ENCODE measurements around the gene ACTR6.
"Not testable (repeated sequence)": the region's sequence is repeated elsewhere in the genome, so short reads cannot be mapped to it uniquely, and the experiment has no call there.

Gene ACTR6

DNA sequence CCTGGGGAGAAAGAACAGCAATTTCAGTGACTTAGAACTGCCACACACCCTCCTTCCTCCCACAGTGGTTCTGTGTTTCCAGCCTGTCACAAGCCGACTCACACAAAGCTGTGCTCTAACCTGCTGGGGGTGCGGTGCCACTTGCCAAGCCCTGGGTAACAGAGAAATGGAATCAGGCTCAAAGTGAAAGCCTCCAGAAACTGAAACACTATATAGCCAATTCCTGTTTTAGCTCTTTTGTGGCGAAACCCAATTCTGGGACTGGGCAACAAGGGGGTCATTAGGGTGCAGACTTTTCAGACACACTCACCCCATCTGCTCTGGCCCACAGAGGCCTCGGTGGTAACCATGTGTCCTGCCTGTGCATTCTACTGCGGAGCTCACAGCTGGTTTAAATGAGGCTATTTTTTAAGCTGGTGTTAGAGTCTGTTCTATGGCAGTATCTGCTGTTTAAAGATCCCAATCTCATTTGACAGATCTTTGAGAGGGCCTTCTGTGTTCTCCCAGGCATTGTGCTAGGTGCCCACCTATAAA, 15.2 kb upstream of the ACTR6 start:
- DNase-seq: no peak

DNA sequence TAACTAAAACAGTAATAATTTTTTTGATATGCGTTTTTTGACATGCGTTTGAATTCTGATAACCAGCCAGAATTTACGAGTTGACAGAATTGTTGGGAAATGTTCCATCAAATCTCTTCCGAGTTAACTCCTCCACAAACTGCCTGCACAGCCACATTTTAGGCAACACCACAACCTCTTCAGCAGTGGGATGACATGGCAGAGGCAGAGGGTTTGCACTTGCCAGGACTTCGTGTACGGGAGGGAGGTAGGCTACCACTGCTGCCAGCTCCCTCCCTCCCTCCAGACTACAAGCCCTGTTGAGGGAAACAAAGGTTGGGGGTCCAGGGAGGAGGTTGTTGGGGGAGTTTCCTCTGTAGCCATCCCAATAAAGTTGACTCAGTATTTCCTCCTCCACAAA, 14.5 kb upstream of the ACTR6 start:
- DNase-seq: no peak

DNA sequence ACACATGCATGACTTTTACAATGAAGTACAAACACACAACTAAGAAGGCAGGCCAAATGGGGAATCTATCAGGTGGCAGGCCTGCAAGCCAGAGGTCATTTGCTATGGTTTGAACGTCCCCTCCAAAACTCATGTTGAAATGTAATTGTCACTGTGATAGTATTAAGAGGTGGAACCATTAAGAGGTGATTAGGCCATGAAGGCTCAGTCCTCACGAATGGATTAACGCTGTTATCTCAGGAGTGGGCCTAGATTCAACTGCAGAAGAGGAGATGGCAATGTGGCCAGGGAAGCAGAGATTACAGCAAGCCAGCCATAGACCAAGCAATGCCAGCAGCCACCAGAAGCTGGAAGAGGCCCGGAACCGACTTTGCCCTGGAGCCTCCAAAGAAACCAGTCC, 13.5 kb upstream of the ACTR6 start:
- DNase-seq: no peak

GRCh38 chr12:100187857-100188519, 12.6 kb upstream of the ACTR6 start:
- DNase-seq: no peak

GRCh38 chr12:100188888-100189635, 11.6 kb upstream of the ACTR6 start:
- not testable (repeated sequence) for DNase-seq

GRCh38 chr12:100189636-100190394, 10.8 kb upstream of the ACTR6 start:
- no peak for DNase-seq

GRCh38 chr12:100193085-100193484, 7.5 kb upstream of the ACTR6 start:
- DNase-seq: no peak

DNA sequence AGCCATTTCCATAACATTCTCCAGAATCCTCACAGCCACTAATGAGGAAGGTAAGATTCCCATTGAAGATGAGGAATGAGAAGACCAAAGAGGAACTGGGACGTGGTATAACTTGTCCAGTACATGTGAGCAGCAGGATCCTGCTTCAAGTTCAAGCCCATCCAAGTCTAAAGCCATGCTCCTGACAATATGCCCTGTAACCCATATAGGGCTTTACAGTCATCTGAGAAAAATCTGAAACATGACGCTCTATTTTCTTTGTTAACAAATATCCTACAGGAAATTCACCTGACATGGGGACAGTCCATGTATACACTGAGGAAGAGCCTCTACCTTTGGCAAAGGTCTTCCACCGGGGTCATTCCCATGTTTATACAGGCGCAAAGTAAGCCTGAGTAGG, 3.1 kb upstream of the ACTR6 start:
- no peak for DNase-seq

DNA sequence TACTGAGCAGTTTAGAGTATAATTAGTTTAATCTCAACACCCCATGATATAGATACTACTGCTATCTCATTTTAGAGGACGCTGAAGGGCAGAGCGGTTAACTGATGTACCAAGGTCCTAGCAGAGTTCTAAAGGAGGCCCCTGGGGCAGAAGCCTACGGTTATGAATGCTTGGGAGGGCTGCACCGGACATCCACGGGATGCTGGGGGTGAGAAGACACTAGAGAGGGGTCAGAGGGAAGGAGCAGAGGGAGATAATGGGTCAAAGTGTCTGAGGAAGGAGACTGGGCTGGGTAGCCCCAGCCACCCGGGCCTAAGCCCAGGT, 1.6 kb upstream of the ACTR6 start:
- no peak for DNase-seq

DNA sequence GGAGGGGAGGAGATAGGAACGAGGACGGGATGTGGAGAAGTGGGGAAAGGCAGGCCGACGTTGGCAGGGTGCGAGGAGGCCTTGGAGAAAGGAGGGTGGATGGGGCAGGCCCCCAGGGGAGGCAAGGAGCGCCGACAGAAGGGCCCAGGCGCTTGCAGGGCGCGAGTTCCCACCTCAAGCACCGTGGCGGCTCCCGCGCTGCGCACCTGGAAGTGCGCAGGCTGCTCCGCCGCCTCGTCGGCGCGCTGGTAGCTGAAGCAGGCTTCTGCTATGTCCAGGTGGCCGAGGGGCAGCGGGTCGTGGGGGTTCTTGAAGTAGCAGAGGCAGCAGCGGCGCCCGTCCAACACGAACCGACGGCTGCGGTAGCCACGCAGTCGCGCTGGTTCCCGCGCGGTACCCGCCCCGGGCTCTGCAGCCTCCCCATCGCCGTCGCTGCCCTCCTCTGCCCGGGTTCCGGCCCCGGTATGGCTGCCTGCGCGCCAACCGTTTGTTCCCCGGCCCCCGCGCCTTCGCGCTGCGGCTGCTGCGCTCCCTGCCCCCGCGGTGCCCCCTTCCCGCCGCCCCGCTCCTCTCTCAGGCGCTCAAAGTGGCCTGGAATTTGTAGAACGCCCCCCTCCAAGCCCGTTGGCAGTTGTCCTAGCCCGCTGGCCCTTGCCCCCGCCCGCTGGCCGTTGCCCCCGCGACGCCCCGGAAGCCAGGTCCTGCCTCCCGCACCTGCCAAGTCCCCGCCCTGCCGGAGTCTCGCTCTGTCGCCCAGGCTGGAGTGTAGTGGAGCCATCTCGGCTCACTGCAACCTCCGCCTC, 1.1 kb upstream of the ACTR6 start:
- DNase-seq: peak; percentile 84

GRCh38 chr12:100201604-100202423, 1.2 kb downstream of the ACTR6 start:
- DNase-seq: no peak

DNA sequence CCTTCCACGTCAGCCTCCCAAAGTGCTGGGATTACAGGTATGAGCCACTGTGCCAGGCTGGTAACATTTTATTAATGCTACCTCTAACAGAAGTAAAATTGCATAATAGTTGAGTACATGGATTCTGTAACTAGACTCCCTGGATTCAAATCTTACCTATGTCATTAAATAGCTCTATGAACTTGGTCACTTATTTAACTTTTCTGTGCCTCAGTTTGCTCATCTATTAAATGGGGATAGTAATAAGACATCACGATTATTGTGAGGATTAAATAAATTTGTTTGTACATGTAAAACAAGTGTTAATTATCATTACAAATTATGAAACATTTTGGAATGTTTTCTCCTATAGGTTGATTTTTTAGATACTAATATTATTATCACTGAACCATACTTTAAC, 6.7 kb downstream of the ACTR6 start:
- no peak for DNase-seq

GRCh38 chr12:100208834-100209233, 8.2 kb downstream of the ACTR6 start:
- no peak for DNase-seq

GRCh38 chr12:100211698-100212097, 11.1 kb downstream of the ACTR6 start:
- DNase-seq: no peak

DNA sequence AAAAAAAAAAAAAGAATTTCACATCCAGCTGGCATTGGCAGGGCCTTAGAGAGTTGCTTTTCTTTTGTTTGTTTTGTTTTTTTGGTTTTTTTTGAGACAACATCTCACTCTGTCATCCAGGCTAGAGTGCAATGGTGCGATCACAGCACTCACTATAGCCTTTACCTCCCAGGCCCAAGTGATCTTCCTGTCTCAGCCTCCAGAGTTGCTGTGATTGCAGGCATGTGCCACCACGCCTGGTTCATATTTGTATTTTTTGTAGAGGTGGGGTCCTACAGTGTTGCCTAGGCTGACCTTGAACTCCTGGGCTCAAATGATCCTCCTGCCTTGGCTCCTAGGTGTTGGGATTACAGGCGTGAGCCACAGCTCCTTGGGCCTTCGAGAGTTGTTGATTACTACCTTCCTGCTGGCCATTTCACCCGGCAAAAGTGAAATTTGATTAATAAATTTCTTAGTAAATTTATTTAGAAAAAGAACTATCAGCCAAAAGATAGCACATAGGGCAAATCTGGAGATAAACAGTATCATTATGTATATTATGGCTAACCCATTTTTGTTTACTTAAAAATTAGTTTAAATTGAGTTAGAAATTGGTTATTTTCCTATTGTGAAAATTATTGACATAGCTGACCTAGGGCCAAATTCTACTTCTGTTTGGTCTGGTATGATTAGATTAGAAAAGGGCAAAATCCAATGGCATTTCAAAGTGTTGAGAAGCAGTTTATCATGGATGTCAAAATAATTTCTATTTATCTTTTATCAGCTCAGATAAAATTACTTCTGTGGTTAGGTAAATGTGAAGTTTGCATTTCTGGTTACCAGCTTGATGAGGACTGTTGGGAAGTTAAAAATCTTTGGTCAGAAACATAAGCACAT, 12.6 kb downstream of the ACTR6 start:
- DNase-seq: no peak

DNA sequence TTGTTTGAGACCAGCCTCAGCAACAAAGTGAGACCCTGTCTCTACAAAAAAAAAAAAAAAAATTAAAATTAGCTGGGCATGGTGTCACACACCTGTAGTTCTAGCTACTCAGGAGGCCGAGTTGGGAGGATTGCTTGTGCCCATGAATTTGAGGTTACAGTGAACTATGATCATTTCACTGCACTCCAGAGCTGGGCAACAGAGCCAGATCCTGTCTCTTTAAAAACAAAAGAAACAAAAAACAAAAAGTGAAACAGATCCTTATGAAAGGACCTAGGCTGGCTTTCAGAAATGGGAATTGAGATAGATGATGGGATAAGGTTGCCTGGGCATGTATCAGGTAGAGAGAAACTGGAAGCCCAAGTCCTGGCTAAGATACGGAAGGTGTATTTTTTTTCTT, 13.9 kb downstream of the ACTR6 start:
- no peak for DNase-seq

DNA sequence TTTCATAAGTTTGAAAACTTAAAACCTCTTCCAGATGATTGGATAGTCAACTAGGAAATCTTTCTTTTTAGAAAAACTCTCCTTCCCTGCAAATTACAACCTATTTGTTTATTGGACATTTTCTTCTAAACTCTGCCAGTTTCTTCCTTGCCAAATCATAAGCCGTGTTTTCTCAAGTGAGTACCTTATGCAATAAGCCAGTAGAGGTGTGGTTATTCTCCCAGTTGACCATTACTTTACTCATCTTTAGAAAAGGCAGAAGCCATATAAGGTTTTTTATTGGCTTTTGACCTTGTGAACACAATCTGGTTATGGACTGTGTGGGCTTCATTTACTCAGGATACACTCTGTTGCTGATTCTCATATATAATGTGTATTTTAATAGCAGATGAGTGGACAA, 14.6 kb downstream of the ACTR6 start:
- no peak for DNase-seq

DNA sequence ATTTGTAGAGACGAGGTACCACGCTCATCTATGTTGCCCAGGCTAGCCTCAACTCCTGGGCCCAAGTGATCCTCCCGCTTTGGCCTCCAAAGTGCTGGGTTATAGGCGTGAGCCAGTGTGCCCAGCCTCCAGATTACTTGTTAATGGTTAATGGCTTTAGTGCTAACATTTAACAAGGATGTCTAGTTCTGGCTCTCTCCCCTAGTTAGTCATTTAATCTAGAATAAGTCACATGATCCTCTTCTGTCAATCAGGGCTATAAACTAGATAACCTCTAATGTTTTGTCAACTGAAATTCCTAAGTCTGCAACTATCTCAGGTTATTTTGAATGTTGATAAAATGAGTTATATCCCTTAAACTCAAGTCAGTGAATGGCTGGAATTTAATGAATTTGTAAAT, 15.7 kb downstream of the ACTR6 start:
- no peak for DNase-seq

DNA sequence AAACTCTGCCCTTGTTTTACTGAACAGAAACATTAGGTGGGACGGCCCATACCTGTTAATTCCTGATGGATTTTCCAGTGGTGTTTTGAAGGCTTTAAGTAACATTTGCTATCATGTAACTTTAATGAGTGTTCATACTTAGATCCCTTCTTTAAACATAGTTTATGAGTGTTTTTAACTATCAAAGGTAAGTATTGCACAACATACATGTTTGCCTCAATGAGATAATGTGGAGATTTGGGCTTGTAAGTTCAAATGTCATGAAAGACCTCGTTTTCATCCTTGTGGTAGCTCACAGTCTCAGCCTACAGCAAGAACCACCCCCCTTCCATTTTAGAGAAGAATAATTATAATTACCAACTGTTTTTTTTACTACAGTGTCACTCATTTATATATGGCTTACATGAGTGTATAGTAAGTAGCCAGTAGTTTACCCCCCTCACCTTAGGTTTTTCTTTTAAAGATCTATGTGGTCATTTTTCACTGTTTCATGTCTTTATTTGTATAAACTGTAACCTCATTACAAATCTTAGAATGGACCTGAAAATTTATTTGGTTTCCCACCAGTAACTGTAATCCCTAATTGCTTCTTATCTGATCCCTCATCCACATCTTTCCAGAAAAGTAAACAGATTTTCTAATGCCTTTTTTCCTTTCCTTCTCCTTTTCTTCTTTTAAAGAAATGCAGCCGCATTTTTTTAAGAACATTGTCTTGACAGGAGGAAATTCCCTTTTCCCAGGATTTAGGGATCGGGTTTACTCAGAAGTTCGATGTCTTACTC, 18.9 kb downstream of the ACTR6 start:
- no peak for DNase-seq

DNA sequence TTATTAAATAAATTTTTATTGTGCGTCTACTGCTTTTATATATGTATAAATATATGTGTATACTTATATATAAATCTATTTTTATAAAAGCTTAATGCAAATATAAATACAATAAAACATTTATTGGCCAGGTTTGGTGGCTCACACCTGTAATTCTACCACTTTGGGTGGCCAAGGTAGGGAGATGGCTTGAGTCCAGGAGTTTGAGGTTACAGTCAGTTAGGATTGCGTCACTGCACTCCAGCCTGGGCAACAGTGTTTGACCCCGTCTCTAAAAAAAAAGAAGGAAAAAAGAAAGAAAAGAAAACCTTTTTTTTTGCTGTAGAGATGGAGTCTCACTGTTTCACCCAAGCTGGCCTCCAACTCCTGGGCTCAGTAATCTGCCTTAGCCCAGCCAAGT, 20.9 kb downstream of the ACTR6 start:
- no peak for DNase-seq
